Mesothelial cell of epicardium (in vitro differentiated cells): ENCODE data around the gene MITF. TPM values are rescaled to one million over a fixed set of nuclear protein-coding genes. Genes with fewer than 3 reads are reported as not detected.

Experiments used
- DNase-seq, 2 experiments: peaks; one replicate each; pipeline ENCODE4 v3.0.0; 2021; ENCODE audit warnings: low spot score in 2 of 2; ENCODE audit not compliant: unreplicated experiment in 2 of 2
- H3K27ac Mint-ChIP-seq: 2 replicates; pipeline ENCODE4 v1.8.0; 2021; ENCODE audit warnings: mixed read lengths
- H3K27me3 Mint-ChIP-seq: 2 replicates; pipeline ENCODE4 v1.8.0; 2021; ENCODE audit warnings: low read depth, mixed read lengths
- H3K36me3 Mint-ChIP-seq: 2 replicates; pipeline ENCODE4 v1.8.0; 2021; ENCODE audit warnings: mixed read lengths
- H3K4me1 Mint-ChIP-seq: 2 replicates; pipeline ENCODE4 v1.8.0; 2021; ENCODE audit warnings: mixed read lengths
- H3K4me3 Mint-ChIP-seq: 2 replicates; pipeline ENCODE4 v1.8.0; 2021; ENCODE audit warnings: mild to moderate bottlenecking, moderate library complexity, mixed read lengths
- H3K9me3 Mint-ChIP-seq: 2 replicates; pipeline ENCODE4 v1.8.0; 2021; ENCODE audit warnings: mixed read lengths
- CTCF ChIP-seq: fragments of 200-600 bp; sonication (generic); IDR thresholded peaks from one replicate; pipeline ENCODE4 v1.5.0; 2021; ENCODE audit warnings: antibody characterized with exemption; ENCODE audit not compliant: unreplicated experiment
- total RNA-seq: library from RNA; stranded (reverse); gene quantifications from 3 replicates; pipeline ENCODE4 v1.2.1, GENCODE V29; 2021

The MITF gene
- total RNA-seq, 1 donor from 2014 or later = 7.0 TPM

GRCh38 chr3:69817988-69818387 is 78.7 kb downstream of the MITF start:
- DNase-seq = no peak
- Mint-ChIP-seq H3K27ac (no peak overlapping the region), H3K27me3 (no peaks in the 10 kb centered on the region), H3K4me1 (peaks cover 21% of the 10 kb centered on the region), H3K4me3 (no peak overlapping the region), H3K9me3 (no peaks in the 10 kb centered on the region), H3K36me3 (no peaks in the 10 kb centered on the region)
- TF ChIP-seq CTCF = no peak

- no peaks in the 10 kb centered on the region for H3K9me3 Mint-ChIP-seq
- H3K4me3 Mint-ChIP-seq = no peak overlapping the region
- DNase-seq = no peak
- H3K36me3 Mint-ChIP-seq = no peaks in the 10 kb centered on the region
- H3K27me3 Mint-ChIP-seq = no peaks in the 10 kb centered on the region
- H3K27ac Mint-ChIP-seq = no peak overlapping the region
- no peak for TF ChIP-seq CTCF
- H3K4me1 Mint-ChIP-seq = peaks cover 21% of the 10 kb centered on the region
Observed at GRCh38 chr3:69819282-69819681, 80.0 kb downstream of the MITF start.

GRCh38 chr3:69821133-69821532 is 81.9 kb downstream of the MITF start:
- no peaks in the 10 kb centered on the region for H3K9me3 Mint-ChIP-seq

GRCh38 chr3:69823743-69824142 is 84.5 kb downstream of the MITF start:
- peaks cover 21% of the 10 kb centered on the region for H3K4me1 Mint-ChIP-seq
- no peak overlapping the region for H3K27ac Mint-ChIP-seq
- no peaks in the 10 kb centered on the region for H3K36me3 Mint-ChIP-seq
- H3K9me3 Mint-ChIP-seq = peaks cover 4% of the 10 kb centered on the region
- no peak for TF ChIP-seq CTCF
- H3K4me3 Mint-ChIP-seq = no peak overlapping the region
- DNase-seq = no peak
- H3K27me3 Mint-ChIP-seq = no peaks in the 10 kb centered on the region

More at GRCh38 chr3:69821133-69821532, 81.9 kb downstream of the MITF start:
- no peaks in the 10 kb centered on the region for H3K27me3 Mint-ChIP-seq
- no peak overlapping the region for H3K4me3 Mint-ChIP-seq
- no peak for TF ChIP-seq CTCF
- no peak overlapping the region for H3K27ac Mint-ChIP-seq
- H3K4me1 Mint-ChIP-seq = peaks cover 21% of the 10 kb centered on the region
- no peaks in the 10 kb centered on the region for H3K36me3 Mint-ChIP-seq
- DNase-seq = no peak

- Mint-ChIP-seq H3K4me1 (peaks cover 18% of the 10 kb centered on the region), H3K27me3 (no peaks in the 10 kb centered on the region), H3K36me3 (no peaks in the 10 kb centered on the region), H3K27ac (no peak overlapping the region), H3K9me3 (peaks cover 4% of the 10 kb centered on the region), H3K4me3 (no peak overlapping the region)
- TF ChIP-seq CTCF = no peak
- DNase-seq = no peak
Observed at GRCh38 chr3:69825446-69825845, 86.2 kb downstream of the MITF start.

GRCh38 chr3:69827127-69827526 is 87.9 kb downstream of the MITF start:
- H3K36me3 Mint-ChIP-seq = no peaks in the 10 kb centered on the region
- peaks cover 6% of the 10 kb centered on the region for H3K4me1 Mint-ChIP-seq
- H3K4me3 Mint-ChIP-seq = no peak overlapping the region
- no peak for DNase-seq
- no peak for TF ChIP-seq CTCF
- no peak overlapping the region for H3K27ac Mint-ChIP-seq
- no peaks in the 10 kb centered on the region for H3K27me3 Mint-ChIP-seq
- H3K9me3 Mint-ChIP-seq = peaks cover 6% of the 10 kb centered on the region
